Measurements from ENCODE around the gene CDK15. TPM values are rescaled to one million over a fixed set of nuclear protein-coding genes. Genes with fewer than 3 reads are reported as not detected.
"Not testable (repeated sequence)": the region's sequence is repeated elsewhere in the genome, so short reads cannot be mapped to it uniquely, and the experiment has no call there.

CDK15 gene
- total RNA-seq, 5 donors from 2014 or later (not counting 1 experiment from before 2014, with no cell fraction given): not detected

GRCh38 chr2:201794294-201794693 is 12.0 kb upstream of the CDK15 start:
- no peak for DNase-seq
- Histone ChIP-seq H3K27me3 (replicated peaks in 1 of 2; ENCODE audit: control insufficient read depth in 2 of 2, extremely low read depth in 1 of 2, insufficient read depth in 2 of 2, low read length in 1 of 2) (no peaks in the 10 kb centered on the region), H3K9me3 (no peaks in the 10 kb centered on the region), H3K27ac (ENCODE audit: low read length) (no peak overlapping the region), H3K4me3 (ENCODE audit: control insufficient read depth in 1 of 2, extremely low read depth in 1 of 2, low read length in 1 of 2) (no peak overlapping the region), H3K36me3 (ENCODE audit: control insufficient read depth in 2 of 2, extremely low read depth in 1 of 2, insufficient read depth in 1 of 2, low read length in 1 of 2) (no peaks in the 10 kb centered on the region), H3K4me1 (ENCODE audit: control insufficient read depth in 1 of 2, extremely low read depth in 1 of 2, insufficient read depth in 2 of 2, low read length in 2 of 2) (no peaks in the 10 kb centered on the region)
- H3K27ac Mint-ChIP-seq: no peak overlapping the region
- CTCF ChIA-PET: no interaction called here
- POLR2A ChIA-PET: no interaction called here
- 93% methylated on average over 4 of the region's 6 CpGs for WGBS (ENCODE audit: insufficient coverage)
- peaks cover 0 to 13% of the 10 kb centered on the region in 2 donors for H3K27me3 Mint-ChIP-seq
- no peaks in the 10 kb centered on the region for H3K9me3 Mint-ChIP-seq
- no peaks in the 10 kb centered on the region for H3K4me1 Mint-ChIP-seq
- H3K4me3 Mint-ChIP-seq: no peak overlapping the region
- no peaks in the 10 kb centered on the region for H3K36me3 Mint-ChIP-seq
- no peak for ATAC-seq (replicated peaks in 1 of 4)

GRCh38 chr2:201795607-201796477 is 10.5 kb upstream of the CDK15 start:
- ATAC-seq (replicated peaks in 1 of 4) (no peak), DNase-seq (no peak)
- H3K4me1 Mint-ChIP-seq: no peaks in the 10 kb centered on the region
- H3K9me3 Mint-ChIP-seq: no peaks in the 10 kb centered on the region
- no peak overlapping the region for H3K27ac Mint-ChIP-seq
- Histone ChIP-seq H3K9me3 (no peaks in the 10 kb centered on the region), H3K4me3 (ENCODE audit: control insufficient read depth in 1 of 2, extremely low read depth in 1 of 2, low read length in 1 of 2) (no peak overlapping the region), H3K27me3 (replicated peaks in 1 of 2; ENCODE audit: control insufficient read depth in 2 of 2, extremely low read depth in 1 of 2, insufficient read depth in 2 of 2, low read length in 1 of 2) (peaks cover 0 to 3% of the 10 kb centered on the region in 2 experiments), H3K36me3 (ENCODE audit: control insufficient read depth in 2 of 2, extremely low read depth in 1 of 2, insufficient read depth in 1 of 2, low read length in 1 of 2) (no peaks in the 10 kb centered on the region), H3K4me1 (ENCODE audit: control insufficient read depth in 1 of 2, extremely low read depth in 1 of 2, insufficient read depth in 2 of 2, low read length in 2 of 2) (no peaks in the 10 kb centered on the region), H3K27ac (ENCODE audit: low read length) (no peak overlapping the region)
- H3K4me3 Mint-ChIP-seq: no peak overlapping the region
- CTCF ChIA-PET: no interaction called here
- H3K27me3 Mint-ChIP-seq: peaks cover 2 to 9% of the 10 kb centered on the region in 2 donors
- no CpG with 5 or more reads among the region's 5 CpGs for WGBS (ENCODE audit: insufficient coverage)
- H3K36me3 Mint-ChIP-seq: no peaks in the 10 kb centered on the region
- POLR2A ChIA-PET: interaction anchor here (0.6 to 0.7 kb wide), 2 partner anchors 11 to 12 kb away, joined by 3 to 5 read pairs; no protein-coding TSS in a partner anchor

DNA sequence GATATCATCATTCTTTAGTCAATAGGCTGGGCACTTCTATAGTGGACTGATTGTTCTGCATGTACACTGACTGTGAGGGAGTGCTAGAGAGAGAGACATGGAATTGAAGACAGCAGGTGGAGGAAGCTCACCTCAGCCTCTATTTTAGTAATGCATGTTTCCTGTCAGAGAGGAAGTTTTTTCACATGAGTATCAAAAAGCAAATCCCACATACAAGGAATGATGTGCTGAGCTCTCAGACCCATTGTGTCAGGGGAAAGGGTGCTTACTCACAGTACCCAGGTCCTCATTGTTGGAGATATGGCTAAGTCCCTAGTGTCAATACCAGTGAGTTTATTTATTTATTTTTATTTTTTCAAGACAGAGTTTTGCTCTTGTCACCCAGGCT is 9.9 kb upstream of the CDK15 start:
- no peak overlapping the region for H3K27ac Mint-ChIP-seq
- H3K4me3 Mint-ChIP-seq: no peak overlapping the region
- H3K4me1 Mint-ChIP-seq: no peaks in the 10 kb centered on the region
- H3K36me3 Mint-ChIP-seq: no peaks in the 10 kb centered on the region
- Histone ChIP-seq H3K9me3 (no peaks in the 10 kb centered on the region), H3K27ac (ENCODE audit: low read length) (no peak overlapping the region), H3K4me3 (ENCODE audit: control insufficient read depth in 1 of 2, extremely low read depth in 1 of 2, low read length in 1 of 2) (no peak overlapping the region), H3K4me1 (ENCODE audit: control insufficient read depth in 1 of 2, extremely low read depth in 1 of 2, insufficient read depth in 2 of 2, low read length in 2 of 2) (no peaks in the 10 kb centered on the region), H3K27me3 (replicated peaks in 1 of 2; ENCODE audit: control insufficient read depth in 2 of 2, extremely low read depth in 1 of 2, insufficient read depth in 2 of 2, low read length in 1 of 2) (peaks cover 0 to 3% of the 10 kb centered on the region in 2 experiments), H3K36me3 (ENCODE audit: control insufficient read depth in 2 of 2, extremely low read depth in 1 of 2, insufficient read depth in 1 of 2, low read length in 1 of 2) (no peaks in the 10 kb centered on the region)
- ChIA-PET CTCF (interaction anchor here in 1 of 2 donors (0.6 kb wide), 1 partner anchor 60 kb away, joined by 3 read pairs; no protein-coding TSS in a partner anchor), POLR2A (no interaction called here)
- no peak for DNase-seq
- ATAC-seq (replicated peaks in 1 of 4): no peak
- peaks cover 6 to 13% of the 10 kb centered on the region in 2 donors for H3K27me3 Mint-ChIP-seq
- no peaks in the 10 kb centered on the region for H3K9me3 Mint-ChIP-seq

DNA sequence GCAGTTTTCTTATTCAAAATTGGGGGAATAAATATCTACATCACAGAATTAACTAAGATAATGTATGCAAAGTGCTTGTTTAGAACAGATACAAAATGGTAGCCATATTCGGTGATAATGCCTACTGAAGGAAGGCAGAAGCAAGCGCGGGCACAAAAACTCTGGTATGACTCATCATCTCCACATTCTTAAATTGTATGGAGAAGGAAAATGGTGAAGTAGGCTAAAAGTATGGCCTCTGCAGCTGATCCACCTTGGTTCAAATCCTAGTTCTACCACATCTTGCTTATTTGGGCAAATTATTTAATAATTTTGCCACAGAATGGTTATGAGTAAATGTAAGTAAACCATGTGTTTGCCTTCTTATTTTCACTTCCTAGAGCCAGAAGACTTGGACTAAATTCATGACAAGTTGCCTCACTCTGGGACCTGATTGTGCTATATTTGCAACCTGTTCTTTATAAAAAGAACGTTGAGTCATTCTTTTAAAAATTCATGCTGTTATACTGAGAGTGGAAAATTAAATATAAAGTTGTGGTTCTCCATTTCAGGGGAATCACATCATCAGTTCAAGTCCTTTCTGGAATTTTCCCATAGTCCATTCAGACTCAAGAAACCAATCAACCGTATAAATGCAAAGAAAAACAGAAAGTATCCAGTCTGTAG is 9.0 kb upstream of the CDK15 start:
- CTCF ChIA-PET: no interaction called here
- H3K9me3 ChIP-seq: no peaks in the 10 kb centered on the region
- H3K36me3 ChIP-seq (ENCODE audit: control insufficient read depth in 2 of 2, extremely low read depth in 1 of 2, insufficient read depth in 1 of 2, low read length in 1 of 2): no peaks in the 10 kb centered on the region
- POLR2A ChIA-PET: no interaction called here
- no peak overlapping the region for H3K27ac ChIP-seq (ENCODE audit: low read length)
- no CpG with 5 or more reads among the region's 5 CpGs for WGBS (ENCODE audit: insufficient coverage)
- H3K4me3 Mint-ChIP-seq: no peak overlapping the region
- no peaks in the 10 kb centered on the region for H3K9me3 Mint-ChIP-seq
- DNase-seq (no peak), ATAC-seq (replicated peaks in 1 of 4) (no peak)
- no peak overlapping the region for H3K27ac Mint-ChIP-seq
- peaks cover 9 to 15% of the 10 kb centered on the region in 2 donors for H3K27me3 Mint-ChIP-seq
- H3K4me1 Mint-ChIP-seq: no peaks in the 10 kb centered on the region
- H3K4me3 ChIP-seq (ENCODE audit: control insufficient read depth in 1 of 2, extremely low read depth in 1 of 2, low read length in 1 of 2): no peak overlapping the region
- no peaks in the 10 kb centered on the region for H3K36me3 Mint-ChIP-seq
- H3K27me3 ChIP-seq (replicated peaks in 1 of 2; ENCODE audit: control insufficient read depth in 2 of 2, extremely low read depth in 1 of 2, insufficient read depth in 2 of 2, low read length in 1 of 2): peaks cover 0 to 3% of the 10 kb centered on the region in 2 experiments
- H3K4me1 ChIP-seq (ENCODE audit: control insufficient read depth in 1 of 2, extremely low read depth in 1 of 2, insufficient read depth in 2 of 2, low read length in 2 of 2): no peaks in the 10 kb centered on the region

DNA sequence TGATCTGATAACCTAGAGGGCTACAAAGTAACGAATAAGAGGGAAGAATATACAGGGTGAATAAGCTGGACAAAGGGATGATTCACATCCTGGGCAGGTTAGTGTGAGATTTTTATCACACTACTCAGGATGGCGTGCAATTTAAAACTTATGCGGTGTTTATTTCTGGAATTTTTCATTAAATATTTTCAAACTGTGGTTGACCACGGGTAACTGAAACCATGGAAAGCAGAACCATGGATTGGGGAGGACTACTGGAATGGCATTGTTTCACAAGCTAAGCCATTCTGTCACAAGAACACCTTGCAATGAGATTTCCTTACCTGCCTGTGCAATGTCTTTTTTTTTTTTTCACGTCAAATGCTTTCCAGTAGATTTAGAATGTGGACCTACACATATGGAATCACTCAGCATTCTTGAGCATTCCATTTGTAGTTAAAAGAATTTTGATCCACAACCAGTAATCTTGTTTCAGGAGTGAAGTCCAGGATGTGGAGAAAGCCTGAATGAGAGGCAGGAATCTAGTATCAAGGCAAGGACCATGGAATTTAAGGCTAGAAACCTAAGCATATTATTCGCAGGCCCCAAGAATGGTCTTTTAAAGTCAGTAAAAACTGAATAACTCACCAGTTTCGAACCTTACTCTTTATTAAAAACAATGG is 8.0 kb upstream of the CDK15 start:
- no peaks in the 10 kb centered on the region for H3K4me1 ChIP-seq (ENCODE audit: control insufficient read depth in 1 of 2, extremely low read depth in 1 of 2, insufficient read depth in 2 of 2, low read length in 2 of 2)
- no peak overlapping the region for H3K27ac Mint-ChIP-seq
- CTCF ChIA-PET: interaction anchor here in 1 of 2 donors (0.7 kb wide), 1 partner anchor 380 kb away, joined by 3 read pairs; no protein-coding TSS in a partner anchor
- DNase-seq: no peak
- H3K27me3 ChIP-seq (replicated peaks in 1 of 2; ENCODE audit: control insufficient read depth in 2 of 2, extremely low read depth in 1 of 2, insufficient read depth in 2 of 2, low read length in 1 of 2): peaks cover 0 to 3% of the 10 kb centered on the region in 2 experiments
- H3K36me3 ChIP-seq (ENCODE audit: control insufficient read depth in 2 of 2, extremely low read depth in 1 of 2, insufficient read depth in 1 of 2, low read length in 1 of 2): no peaks in the 10 kb centered on the region
- WGBS (ENCODE audit: insufficient coverage): 100% methylated on average over 1 of the region's 7 CpGs
- H3K4me1 Mint-ChIP-seq: no peaks in the 10 kb centered on the region
- H3K9me3 Mint-ChIP-seq: no peaks in the 10 kb centered on the region
- no peak for ATAC-seq (replicated peaks in 1 of 4)
- H3K9me3 ChIP-seq: no peaks in the 10 kb centered on the region
- no peaks in the 10 kb centered on the region for H3K36me3 Mint-ChIP-seq
- POLR2A ChIA-PET: no interaction called here
- peaks cover 17 to 18% of the 10 kb centered on the region in 2 donors for H3K27me3 Mint-ChIP-seq
- H3K4me3 ChIP-seq (ENCODE audit: control insufficient read depth in 1 of 2, extremely low read depth in 1 of 2, low read length in 1 of 2): no peak overlapping the region
- H3K27ac ChIP-seq (ENCODE audit: low read length): no peak overlapping the region
- no peak overlapping the region for H3K4me3 Mint-ChIP-seq

GRCh38 chr2:201798914-201799285 is 7.4 kb upstream of the CDK15 start:
- H3K9me3 Mint-ChIP-seq; DNase-seq; H3K4me1 ChIP-seq (ENCODE audit: control insufficient read depth in 1 of 2, extremely low read depth in 1 of 2, insufficient read depth in 2 of 2, low read length in 2 of 2); H3K27ac Mint-ChIP-seq; H3K27ac ChIP-seq (ENCODE audit: low read length); H3K4me3 Mint-ChIP-seq; H3K4me3 ChIP-seq (ENCODE audit: control insufficient read depth in 1 of 2, extremely low read depth in 1 of 2, low read length in 1 of 2); ATAC-seq (replicated peaks in 1 of 4); H3K36me3 Mint-ChIP-seq; H3K4me1 Mint-ChIP-seq; H3K36me3 ChIP-seq (ENCODE audit: control insufficient read depth in 2 of 2, extremely low read depth in 1 of 2, insufficient read depth in 1 of 2, low read length in 1 of 2); POLR2A ChIA-PET; H3K27me3 ChIP-seq (replicated peaks in 1 of 2; ENCODE audit: control insufficient read depth in 2 of 2, extremely low read depth in 1 of 2, insufficient read depth in 2 of 2, low read length in 1 of 2); H3K9me3 ChIP-seq: not testable (repeated sequence)
- no CpG with 5 or more reads among the region's 2 CpGs for WGBS (ENCODE audit: insufficient coverage)
- CTCF ChIA-PET: interaction anchor here in 1 of 2 donors (0.7 kb wide), 1 partner anchor 380 kb away, joined by 3 read pairs; no protein-coding TSS in a partner anchor
- peaks cover 17 to 18% of the 10 kb centered on the region in 2 donors for H3K27me3 Mint-ChIP-seq

Measured in T-cell (primary cell).